Articular chondrocyte of knee joint (primary cell): ENCODE data around the gene XYLT1. TPM values are rescaled to one million over a fixed set of nuclear protein-coding genes. Genes with fewer than 3 reads are reported as not detected.

Experiments used
- small RNA-seq: library from RNA; depleted of rRNA; stranded (forward); fragments of <200 nt; gene quantifications from one replicate; pipeline ENCODE3, GENCODE V24; 2012
- total RNA-seq: library from RNA; depleted of rRNA; stranded (reverse); fragments of >200 nt; gene quantifications from 2 replicates; pipeline ENCODE4 v1.2.3, GENCODE V29; 2012

XYLT1 gene
- 24.4 and 34.1 TPM in 2 replicates for total RNA-seq

GRCh38 chr16:17470908-17471718 lies at the start of gene XYLT1:
TSS of gene XYLT1 (minus strand) at chr16:17470960. CDS start at chr16:17470796, 164 bp downstream.

Small RNAs within 50 kb of the gene (small RNA-seq; reads per million reads assigned to genes)
- not detected for gene AC109446.1
